Stimulated activated CD8-positive, alpha-beta memory T cell treated with anti-CD3 and anti-CD28 coated beads, Interleukin-2, amount 100 ng/mL, for 48 hours (primary cell): Measurements from ENCODE around the gene C12orf60.
"Not testable (repeated sequence)": the region's sequence is repeated elsewhere in the genome, so short reads cannot be mapped to it uniquely, and the experiment has no call there.

Source experiments
- DNase-seq, 2 donors: peaks; one replicate each; pipeline ENCODE4 v3.0.0-alpha.2; 2020; ENCODE audit warnings: low read depth in 2 of 2

C12orf60 gene

GRCh38 chr12:14803011-14803829, at the start of gene C12orf60, which contains the start of gene WBP11:
Gene C12orf60, plus strand, starts transcription at chr12:14803670. Its CDS starts 19,266 bp downstream, at chr12:14822936.
Gene WBP11, minus strand, starts transcription at chr12:14803478. Its CDS starts 2,095 bp downstream, at chr12:14801383.
- peak; percentile 63 to 78 for DNase-seq

GRCh38 chr12:14756334-14757143, 46.9 kb upstream of the C12orf60 start:
- DNase-seq, result no peak

- not testable (repeated sequence) for DNase-seq
Measured at GRCh38 chr12:14759711-14760280, 43.7 kb upstream of the C12orf60 start.

GRCh38 chr12:14765398-14765797, 38.1 kb upstream of the C12orf60 start:
- DNase-seq, result no peak

- DNase-seq, result not testable (repeated sequence)
Measured at GRCh38 chr12:14766020-14766419, 37.5 kb upstream of the C12orf60 start.

GRCh38 chr12:14766649-14767215, 36.7 kb upstream of the C12orf60 start:
- DNase-seq, result no peak

- DNase-seq, result no peak
Measured at GRCh38 chr12:14767617-14768016, 35.9 kb upstream of the C12orf60 start.

- peak; percentile 12 to 28 for DNase-seq
Measured at GRCh38 chr12:14768823-14769405, 34.6 kb upstream of the C12orf60 start.

GRCh38 chr12:14769466-14769968, 34.0 kb upstream of the C12orf60 start:
- no peak for DNase-seq

GRCh38 chr12:14769969-14770495, 33.4 kb upstream of the C12orf60 start:
- peak; percentile 81 to 84 for DNase-seq

- DNase-seq, result peak; percentile 76 to 91
Measured at GRCh38 chr12:14770496-14771461, 32.7 kb upstream of the C12orf60 start.

GRCh38 chr12:14771651-14772137, 31.8 kb upstream of the C12orf60 start:
- DNase-seq, result no peak

GRCh38 chr12:14772946-14773345, 30.5 kb upstream of the C12orf60 start:
- DNase-seq, result no peak

- DNase-seq, result peak; percentile 4 to 13
Measured at GRCh38 chr12:14773685-14774073, 29.8 kb upstream of the C12orf60 start.

- DNase-seq, result peak; percentile 70 to 82
Measured at GRCh38 chr12:14774074-14774905, 29.2 kb upstream of the C12orf60 start.

GRCh38 chr12:14774906-14775635, 28.4 kb upstream of the C12orf60 start:
- DNase-seq, result peak in 1 of 2 donors; percentile 8

GRCh38 chr12:14775636-14775980, 27.9 kb upstream of the C12orf60 start:
- no peak for DNase-seq
